DMS 273 (cell line): ENCODE data around the gene DPEP2NB.
"Not testable (repeated sequence)": the region's sequence is repeated elsewhere in the genome, so short reads cannot be mapped to it uniquely, and the experiment has no call there.

Experiments
- DNase-seq: peaks from one replicate; lab custom pipeline; 2025; ENCODE audit not compliant: unreplicated experiment; lab: John Stamatoyannopoulos, UW

DPEP2NB gene

DNA sequence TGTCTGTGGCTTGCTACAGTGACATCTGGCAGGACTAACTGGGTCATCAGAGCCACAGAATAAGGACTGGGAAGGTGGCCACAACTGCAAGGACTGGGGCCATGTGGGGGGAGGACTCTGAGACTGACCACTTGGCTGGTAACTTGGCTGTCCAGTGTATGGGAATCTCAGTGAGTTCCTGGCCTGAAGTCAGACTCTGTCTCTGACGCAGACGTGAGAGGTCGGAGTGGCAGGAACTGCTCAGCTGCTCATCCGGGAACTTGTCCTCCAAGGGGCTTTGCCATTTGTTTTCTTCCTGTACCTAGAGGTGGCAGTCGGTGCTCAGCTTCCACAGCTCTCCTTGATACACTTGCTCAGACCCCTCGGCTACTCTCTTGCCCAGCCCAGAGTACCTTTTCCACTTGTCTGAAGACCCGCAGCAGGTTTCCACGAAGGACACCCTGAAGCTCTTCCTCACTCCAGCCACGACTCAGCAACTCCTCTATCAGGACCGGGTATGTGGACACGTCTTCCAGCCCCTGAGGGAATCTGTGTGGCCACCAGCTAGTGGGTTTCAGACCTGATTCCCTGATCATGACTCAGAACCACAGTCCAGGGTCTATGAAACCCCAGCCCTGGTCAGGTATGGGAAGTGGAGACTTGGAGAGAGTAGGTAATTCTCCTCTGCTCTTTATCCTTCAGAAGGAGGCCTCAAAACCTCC lies 28.1 kb downstream of the DPEP2NB start:
- DNase-seq: no peak

DNA sequence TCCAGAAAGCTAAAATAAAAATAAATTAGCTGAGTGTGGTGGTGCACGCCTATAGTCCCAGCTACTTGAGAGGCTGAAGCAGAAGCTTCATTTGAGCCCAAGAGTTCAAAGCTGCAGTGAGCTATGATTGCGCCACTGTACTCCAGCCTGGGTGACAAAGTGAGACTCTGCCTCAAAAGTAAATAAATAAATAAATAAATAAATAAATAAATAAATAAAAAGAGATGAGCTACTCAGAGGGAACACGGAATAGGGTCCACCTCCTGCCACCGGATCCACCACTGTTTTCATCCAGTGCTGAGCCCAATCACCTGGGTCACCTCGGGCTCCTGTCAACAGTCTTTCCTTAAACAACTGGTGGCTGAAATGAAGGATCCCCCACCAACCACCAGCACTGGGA lies 28.8 kb downstream of the DPEP2NB start:
- DNase-seq: no peak

DNA sequence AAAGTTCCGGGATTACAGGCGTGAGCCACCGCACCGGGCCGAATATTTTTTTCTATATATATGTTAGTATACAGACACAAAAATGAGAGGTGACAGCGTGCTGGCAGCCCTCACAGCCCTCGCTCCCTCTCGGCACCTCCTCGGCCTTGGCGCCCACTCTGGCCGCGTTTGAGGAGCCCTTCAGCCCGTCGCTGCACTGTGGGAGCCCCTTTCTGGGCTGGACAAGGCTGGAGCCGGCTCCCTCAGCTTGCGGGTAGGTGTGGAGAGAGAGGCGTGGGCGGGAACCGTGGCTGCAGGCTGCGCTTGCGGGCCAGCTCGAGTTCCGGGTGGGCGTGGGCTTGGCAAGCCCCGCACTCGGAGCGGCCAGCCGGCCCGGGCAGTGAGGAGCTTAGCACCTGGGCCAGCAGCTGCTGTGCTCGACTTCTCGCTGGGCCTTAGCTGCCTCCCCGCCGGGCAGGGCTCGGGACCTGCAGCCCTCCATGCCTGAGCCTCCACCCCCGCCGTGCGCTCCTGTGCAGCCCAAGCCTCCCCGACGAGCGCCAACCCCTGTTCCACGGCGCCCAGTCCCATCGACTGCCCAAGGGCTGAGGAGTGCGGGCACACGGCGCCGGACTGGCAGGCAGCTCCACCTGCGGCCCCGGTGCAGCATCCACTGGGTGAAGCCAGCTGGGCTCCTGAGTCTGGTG lies 33.6 kb downstream of the DPEP2NB start:
- no peak for DNase-seq

DNA sequence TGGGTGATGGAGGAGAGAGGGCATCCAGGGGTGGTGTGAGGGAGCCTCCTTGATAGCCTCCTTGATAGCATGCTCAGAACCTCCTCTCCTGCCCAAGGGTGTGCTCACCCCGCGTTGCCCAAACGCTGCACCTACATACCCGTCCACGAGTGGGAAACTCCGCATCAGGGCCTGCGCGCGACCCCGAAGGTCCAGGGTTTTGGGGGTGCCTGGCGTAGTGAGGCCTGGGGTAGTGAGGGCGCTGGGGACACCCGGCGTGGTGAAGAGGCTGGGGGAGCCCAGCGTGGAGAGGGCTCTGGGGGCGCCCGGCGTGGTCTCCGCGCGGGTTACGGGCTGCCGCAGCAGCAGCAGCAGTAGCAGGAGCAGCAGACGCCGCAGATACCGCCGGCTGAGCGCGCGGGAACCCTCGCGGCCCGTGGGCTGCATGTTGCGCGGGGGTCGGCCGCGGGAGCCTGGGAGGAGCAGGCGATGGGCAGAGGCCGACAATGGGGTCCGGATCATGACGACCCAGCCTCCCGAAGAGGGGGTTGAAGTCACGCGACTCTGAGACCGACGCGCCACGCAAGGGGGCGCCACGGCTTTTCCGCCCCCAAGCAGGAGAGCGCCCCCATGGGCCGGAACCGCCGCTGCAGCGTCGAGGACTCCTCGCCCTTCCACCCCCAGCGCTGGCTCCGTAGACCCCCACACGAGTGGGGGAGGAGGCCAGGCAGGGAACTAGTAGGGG lies 35.6 kb downstream of the DPEP2NB start, which contains the start of gene DPEP3:
Gene DPEP3 (minus strand): TSS at position 545 of the 724 bp plus-strand sequence. CDS start 119 bp downstream, at position 426.
- DNase-seq: no peak

DNA sequence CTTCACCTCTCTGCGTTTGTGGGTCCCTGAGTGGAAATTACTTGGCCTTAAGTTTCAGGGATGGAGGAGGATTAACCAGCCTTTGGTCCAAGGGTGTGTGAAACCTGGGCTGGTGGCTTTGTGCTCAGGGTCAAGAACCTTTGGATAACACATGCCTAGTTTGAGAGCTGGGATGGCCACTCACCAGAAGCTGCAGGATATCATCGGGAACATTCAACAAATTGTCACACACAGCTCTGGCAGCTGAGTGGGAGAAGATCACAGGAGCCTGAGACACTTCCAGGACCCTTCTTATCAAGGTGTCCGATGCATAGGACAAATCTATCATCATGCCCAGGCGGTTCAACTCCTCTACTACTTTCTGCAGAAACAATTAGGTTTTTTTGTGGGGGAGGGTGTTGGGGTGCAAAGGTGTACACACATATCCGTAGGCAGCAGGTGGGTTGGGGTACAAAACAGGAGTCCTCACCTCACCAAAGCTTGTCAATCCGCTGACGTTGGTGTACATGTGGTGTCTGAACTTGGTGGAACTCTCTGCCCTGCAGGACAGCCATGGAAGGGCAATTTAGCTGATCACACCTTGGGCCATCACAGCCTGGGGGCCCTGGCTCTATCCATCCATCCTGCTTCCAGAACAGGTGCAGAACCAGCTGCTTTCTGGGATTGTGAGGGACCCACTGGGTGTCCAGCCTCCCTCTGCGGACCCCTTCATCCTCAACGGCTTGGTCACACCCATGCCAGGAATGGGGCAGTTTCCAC lies 38.1 kb downstream of the DPEP2NB start:
- no peak for DNase-seq

DNA sequence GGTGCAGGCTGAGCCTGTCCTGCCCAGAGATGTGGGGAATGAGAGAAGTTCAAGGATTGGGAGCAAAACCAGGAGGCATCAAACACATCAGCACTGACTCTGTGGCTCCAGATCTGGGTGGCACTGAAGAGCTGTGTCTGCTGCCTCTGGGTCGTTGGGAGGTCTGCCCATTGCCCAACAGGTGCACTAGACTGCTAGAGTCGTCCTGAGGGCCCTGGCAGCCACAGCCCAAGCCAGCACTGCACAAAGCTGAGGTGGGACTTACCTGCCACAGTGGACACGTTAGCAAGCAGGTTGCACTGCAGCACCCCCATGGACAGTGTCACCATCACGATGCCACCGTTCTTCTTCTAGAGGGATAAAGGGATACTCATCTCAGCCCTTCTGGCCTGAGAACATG lies 38.7 kb downstream of the DPEP2NB start:
- no peak for DNase-seq

DNA sequence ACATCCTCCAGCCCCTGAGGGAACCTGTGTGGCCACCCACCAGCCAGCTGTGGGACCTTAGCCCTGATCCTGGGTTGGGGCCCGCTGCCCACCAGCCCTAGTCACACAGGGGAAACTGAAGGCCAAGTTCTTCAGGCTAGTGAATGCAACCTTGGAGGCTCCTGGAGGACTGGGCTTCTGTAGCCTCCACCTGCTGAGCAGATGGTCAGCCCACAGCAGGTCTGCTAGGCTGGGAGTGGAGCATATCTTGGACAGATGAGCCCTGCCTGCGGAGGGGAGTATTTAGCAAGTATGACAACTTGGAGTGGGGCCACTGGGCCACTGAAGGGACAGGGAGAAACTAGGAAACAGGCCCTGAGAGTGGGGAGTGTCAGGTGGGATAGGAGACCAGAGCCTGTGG lies 39.5 kb downstream of the DPEP2NB start:
- DNase-seq: peak; percentile 46

DNA sequence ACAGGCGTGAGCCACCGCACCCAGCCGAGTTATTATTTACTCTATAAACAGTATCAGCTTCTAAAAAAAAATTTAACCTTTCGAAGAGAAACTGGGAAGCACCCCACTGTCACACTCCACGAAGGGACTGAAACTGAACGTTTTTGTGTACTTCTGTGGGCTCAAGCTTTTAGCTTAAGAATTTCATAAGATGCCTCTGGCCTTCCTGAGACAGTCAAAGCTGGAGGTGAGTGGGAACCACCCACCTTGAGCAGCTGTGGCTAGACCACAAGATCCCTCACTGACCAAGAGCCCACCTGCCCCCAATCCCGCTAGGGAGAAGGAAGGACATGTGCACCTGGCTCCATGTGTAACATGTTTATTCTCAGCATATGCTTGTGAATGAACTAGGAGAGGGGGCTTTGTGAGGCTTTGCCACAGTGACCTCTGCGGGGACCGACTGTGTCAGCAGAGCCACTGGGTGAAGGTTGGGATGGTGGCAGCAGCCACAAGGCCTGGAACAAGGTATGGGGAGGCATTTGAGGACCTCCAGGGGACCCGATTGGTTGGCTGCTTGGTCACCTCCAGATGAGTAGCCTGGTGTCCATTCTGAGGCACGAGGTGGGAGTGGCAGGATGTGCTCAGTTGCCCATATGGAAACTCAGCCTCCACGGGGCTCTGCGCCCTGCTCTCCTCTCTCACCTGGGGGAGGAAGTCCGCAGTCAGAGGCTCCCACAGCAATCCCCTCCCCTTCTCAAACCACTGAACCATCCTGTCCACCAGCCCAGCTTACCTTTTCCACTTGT lies 40.2 kb downstream of the DPEP2NB start:
- DNase-seq: no peak

DNA sequence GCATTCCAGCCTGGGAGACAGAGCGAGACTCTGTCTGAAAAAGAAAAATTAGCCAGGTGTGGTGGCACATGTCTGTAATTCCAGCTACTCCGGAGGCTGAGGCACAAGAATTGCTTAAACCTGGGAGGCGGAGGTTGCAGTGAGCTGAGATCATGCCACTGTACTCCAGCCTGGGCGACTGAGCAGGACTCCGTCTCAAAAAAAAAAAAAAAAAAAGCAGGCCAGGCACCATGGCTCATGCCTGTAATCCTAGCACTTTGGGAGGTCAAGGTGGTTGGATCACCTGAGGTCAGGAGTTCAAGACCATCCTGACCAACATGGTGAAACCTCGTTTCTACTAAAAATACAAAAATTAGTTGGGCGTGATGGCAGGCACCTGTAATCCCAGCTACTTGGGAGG lies 43.4 kb downstream of the DPEP2NB start:
- DNase-seq: not testable (repeated sequence)

DNA sequence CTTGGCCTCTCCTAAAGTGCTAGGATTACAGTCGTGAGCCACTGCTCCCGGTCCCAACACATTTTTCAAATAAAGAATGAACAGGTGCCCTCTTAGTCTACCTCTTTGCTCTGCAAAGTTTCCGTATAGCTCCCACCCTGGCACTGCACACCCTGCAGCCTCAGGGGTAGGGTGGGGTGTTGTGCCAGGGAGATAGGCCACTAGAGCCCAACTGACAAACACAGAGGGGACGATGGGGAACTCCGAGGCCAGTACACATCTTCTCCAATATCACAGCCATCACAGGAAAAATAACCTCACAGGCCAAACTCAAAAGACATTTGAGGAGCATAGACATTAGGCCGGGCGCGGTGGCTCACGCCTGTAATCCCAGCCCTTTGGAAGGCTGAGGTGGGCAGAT lies 44.6 kb downstream of the DPEP2NB start:
- DNase-seq: no peak

DNA sequence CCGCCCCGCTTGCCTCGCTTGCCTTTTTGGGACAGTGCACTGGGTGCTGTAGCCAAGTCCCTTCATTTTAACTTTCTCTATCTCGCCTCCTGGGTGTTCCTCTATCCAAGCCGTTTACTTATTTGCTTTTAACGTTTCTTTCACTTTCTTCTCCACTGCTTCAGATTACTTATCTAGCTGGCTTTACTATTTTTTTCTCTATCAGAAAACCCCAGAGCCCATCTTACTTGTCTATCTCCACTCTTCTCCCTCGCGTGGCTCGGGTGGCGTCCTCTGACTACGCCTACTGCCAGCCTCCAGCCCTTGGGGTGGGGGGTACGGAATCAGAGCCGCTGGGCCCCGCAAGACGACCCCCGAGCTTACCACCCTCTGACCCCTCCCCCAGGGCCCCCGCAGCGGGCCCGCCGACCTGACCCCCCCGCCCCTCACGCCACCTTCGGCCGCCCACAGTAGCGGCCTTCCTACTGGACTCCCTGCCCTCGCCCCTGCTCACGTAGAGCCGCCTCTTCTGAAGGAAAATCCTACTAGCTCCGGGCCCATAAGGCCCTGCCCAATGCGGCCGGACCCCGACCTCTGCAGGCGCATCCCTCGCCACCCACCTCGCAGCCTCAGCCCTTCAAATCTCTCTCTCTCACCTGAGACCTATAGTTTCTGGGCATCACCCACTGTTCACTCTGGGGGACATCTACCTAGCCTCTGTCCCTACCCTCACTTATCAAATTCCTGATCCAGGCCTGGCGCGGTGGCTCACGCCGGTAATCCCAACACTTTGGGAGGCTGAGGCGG lies 46.3 kb downstream of the DPEP2NB start:
- DNase-seq: no peak

DNA sequence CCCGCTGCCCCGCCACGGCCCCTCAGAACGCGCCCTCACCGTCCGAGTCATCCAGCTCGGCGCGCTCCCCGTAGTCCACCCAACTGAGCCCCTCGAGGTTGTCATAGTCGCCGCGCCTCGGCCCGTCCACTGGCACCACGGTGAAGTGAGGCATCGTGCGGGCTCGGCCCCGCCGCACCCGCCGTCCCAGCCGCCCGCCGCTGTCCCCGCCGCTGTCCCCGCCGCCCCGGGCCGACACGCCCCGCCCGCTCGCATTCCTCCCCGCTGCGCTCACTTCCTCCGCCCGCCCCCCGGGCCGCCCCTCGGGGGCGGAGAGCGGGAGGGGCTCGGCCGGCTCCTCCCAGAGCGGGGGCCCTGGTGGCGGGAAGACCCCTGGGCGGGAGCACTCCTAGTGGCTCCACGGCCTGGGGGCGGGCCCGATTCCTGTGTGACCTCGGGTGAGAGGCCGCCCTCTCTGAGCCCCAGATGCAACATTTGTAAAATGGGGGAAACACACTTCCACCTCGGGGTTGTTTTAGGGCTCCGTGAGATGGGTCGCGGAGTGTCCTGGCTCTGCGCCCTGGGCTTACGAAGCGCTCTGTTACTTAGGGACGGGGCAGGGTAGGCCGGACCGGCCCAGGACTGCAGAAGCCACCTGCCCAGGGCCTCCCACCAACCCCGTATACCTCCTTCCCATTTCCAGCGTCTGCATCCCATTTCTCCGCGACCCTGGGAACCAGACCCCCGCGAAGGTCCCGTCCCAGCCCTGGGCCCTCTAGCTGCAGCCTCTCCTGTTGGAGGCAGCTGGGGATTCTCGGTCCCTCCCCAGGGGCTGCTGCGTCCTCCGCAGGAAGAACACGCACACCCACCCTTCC lies 47.1 kb downstream of the DPEP2NB start, which contains the start of gene SLC12A4:
Gene SLC12A4 (minus strand): TSS at position 238 of the 854 bp plus-strand sequence. CDS start 84 bp downstream, at position 154.
- DNase-seq: peak; percentile 81

DNA sequence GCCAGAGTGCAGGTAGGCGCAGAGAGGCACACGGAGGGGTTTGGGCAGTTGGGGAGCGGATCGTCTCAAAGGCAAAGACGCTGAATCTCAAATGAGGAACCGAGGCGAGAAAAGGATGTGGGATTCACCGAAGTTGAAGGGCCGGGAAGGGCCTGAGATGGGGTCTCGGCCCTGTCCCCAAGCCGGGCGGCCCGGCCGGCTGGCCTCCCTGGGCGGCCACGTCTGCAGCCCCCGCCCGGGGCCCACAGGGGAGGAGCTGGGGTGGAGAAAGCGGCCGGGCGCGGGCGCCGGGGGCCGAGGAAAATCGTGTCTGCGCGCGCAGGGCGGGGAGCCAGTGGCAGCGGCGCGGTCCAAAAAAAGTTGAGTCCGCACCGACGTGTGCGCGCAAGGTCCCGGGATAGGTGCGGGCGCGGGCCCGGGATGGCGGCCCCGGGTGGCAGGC lies 47.7 kb downstream of the DPEP2NB start:
- DNase-seq: no peak

DNA sequence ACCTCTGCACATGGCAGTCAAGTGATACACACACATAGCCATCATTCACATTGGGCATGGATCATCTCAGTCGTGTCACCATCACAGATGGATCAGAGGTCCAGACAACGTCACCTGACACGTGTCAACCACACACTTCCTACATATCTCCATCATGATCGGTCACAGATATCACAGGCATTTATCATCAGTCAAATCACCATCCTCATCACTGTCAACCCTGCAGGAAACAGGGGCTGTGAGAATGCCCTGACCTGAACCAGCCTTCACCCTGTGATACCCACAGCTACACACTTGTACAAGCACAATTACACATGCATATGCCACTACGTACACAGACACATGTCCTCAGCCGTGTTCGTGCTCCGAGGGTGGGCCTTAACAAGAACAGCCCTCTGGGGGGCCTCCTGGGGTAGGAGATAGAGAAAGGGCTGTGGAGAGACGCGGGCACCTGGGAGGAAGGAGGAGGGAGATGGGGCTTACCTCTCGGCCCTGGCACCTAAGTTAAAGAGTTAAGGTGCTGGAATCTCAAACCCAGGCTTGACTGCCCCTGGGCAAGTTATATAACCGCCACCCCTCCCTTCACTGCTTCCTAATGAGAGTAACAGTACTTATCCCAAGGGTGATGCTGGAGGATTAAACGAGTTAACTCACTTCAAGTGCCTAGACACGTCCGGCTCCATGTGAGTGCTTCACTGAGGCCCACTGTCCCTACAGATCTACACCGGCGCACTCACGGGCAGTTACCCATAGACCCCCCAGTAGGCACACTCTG lies 48.3 kb downstream of the DPEP2NB start:
- DNase-seq: no peak

DNA sequence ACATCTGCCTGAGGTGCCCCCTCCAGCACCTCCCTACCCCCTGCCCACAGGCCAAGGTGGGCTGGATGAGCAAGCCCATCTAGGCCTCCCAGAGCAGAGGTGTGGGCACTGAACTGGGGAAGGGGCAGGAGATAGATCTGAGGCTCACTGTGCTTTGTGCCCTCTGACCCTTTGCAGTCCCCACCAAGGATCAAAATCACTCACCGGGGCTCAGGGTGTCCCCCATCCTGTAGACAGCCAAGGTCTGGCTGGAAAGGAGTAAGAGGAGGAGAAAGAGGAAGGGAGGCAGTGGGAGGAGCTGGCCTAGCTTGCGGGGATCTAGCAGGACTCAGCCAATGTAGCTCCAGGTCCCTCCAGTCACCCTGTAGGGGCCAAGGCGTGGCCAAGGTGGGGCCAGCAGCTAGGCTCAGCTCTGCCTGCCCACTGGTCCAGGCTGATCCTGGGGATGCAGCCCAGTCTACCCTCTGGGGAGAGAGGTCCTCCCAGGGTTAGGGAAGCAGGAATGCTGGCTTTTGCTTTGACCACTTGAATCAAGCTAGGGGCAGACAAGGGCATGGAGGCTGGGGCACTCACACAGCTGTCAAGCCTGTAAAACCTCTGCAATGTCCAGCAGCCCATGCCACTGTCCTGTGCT lies 49.0 kb downstream of the DPEP2NB start:
- DNase-seq: no peak

DNA sequence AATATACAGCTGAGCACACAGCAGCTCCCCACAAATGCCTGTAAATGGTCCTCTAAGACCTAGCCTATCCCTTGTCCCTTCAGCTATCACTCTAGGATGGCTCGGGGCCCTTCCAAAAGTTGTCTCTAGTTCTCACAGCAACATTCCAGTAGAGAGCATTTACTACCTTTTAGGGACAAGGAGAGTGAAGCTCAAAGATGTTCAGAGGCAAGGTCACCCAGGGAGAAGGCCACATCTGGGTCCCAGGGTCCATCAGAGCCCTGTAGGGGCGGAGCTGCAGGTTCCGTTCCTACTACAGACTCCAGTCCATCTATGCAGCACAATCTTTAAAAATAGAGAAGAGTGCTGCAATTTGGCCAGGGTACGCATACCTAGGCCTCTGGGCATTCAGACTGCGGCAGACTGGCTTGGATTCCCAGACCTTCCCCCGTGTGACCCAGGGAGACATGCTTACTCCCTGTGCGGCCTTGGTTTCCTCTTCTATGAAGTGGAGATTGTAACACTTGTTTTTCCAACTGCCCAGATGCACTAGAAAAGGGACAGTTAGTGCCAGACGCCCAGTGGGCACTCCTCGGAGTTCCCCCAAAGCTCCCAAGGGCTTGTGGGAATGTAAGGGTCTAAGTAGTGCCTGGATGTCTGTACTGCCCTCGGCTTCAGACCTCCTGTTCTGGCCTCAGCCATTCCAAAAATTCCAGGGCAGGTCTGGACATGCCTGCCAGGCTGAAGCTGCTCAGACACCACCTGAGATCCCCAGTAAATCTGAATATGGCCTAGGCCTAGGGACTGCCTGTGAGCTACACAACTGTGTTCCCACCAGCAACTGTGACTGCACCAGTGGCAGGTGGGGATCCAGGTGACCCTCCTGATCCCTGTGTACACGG lies 49.8 kb downstream of the DPEP2NB start:
- DNase-seq: peak; percentile 39
